Stimulated activated CD8-positive, alpha-beta memory T cell treated with anti-CD3 and anti-CD28 coated beads, Interleukin-4, amount 100 ng/mL, for 24 hours (primary cell): ENCODE results near the gene L3MBTL4.
"Not testable (repeated sequence)": the region's sequence is repeated elsewhere in the genome, so short reads cannot be mapped to it uniquely, and the experiment has no call there.

Experiments used
- DNase-seq: peaks from one replicate; pipeline ENCODE4 v3.0.0-alpha.2; 2020; ENCODE audit warnings: low read depth

The L3MBTL4 gene

DNA sequence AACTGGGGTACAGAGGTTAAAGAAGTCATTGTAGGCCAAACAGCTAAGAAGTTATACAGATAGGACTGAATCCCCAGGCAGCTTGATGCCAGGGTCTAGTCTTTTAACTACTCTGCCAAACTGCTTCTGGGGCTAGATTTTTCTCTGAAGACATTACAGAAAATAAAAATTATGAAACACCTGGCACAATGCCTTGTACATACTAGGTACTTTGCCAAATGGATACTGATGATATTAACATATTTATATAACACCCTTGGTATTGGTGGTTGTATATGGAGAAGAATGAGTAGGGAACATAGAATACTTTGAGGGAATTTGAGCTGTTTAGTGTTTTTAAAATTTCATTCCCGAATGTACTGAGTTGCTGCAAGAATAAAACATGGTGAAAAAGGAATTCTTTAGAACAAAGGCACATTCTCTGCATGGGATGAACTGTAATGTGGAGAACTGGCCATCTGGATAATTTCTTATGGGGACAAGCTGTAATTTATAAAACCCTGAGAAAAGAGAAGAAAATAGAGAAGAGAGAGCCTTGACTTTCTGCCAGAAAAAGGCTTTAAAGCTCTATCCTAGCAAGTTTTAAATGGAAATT lies 308.5 kb downstream of the L3MBTL4 start:
- DNase-seq: no peak

DNA sequence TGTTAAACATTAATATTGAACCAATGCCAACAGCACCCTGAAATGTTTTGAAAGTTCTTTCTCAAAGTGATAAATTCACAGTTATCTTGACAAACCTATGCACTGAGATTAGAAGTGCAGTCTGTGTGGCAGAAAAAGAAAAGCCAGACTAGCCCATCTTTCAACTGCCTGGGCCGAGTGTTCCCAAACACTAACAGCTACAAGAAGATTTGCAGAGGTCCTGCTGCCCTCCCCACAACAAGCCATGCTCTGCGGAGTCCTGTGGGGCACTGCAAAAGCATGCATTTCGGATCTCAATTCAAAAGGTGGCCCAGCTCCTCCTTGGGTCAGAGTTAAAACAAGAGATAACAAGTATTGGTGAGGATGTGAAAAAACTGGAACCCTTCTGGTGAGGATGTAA lies 311.0 kb downstream of the L3MBTL4 start:
- DNase-seq: no peak

DNA sequence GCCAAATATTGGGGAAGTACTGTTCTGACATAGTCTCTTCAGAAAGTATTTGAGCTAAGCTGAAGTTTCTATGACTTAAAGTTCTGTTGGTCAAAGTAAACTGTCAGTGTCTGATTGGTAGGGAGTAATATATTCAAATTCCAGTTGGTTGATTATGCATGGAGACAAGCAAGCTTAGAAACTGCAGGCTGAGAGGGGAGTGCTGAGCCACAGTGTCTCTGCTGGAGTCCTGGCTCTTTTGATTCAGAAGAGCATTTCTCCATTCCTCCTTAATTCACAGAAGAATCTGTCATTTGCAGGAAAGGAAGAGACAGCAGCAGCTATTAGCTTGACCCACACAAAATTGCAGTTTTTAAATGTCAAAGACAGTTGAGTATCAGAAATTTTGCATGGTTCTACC lies 318.0 kb downstream of the L3MBTL4 start:
- no peak for DNase-seq

GRCh38 chr18:6088432-6088831 lies 326.3 kb downstream of the L3MBTL4 start:
- no peak for DNase-seq

DNA sequence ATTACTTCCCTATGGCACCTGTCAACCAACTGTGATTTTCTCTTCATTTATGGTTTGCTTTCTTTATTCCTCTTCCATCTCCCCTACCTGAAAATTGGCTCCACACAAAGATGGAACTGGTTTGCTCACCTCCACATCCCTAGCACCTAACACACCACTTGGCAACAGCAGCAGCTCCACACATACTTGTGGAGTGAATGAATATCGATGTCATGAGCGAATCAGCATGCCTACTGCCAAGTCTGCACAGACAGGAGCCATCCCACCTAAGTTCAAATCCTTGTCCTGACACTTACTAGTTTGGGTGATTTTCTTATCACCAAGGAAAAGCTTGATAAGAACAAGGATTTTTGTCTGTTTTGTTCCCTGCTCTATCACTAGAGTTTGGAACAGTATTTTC lies 328.0 kb downstream of the L3MBTL4 start:
- DNase-seq: no peak

- DNase-seq: no peak
Measured at GRCh38 chr18:6079406-6079805, 335.3 kb downstream of the L3MBTL4 start.

- DNase-seq: no peak
Measured at GRCh38 chr18:6078877-6079276, 335.8 kb downstream of the L3MBTL4 start.

- not testable (repeated sequence) for DNase-seq
Measured at GRCh38 chr18:6072423-6072822, 342.3 kb downstream of the L3MBTL4 start.

GRCh38 chr18:6069539-6069938 lies 345.2 kb downstream of the L3MBTL4 start:
- no peak for DNase-seq

DNA sequence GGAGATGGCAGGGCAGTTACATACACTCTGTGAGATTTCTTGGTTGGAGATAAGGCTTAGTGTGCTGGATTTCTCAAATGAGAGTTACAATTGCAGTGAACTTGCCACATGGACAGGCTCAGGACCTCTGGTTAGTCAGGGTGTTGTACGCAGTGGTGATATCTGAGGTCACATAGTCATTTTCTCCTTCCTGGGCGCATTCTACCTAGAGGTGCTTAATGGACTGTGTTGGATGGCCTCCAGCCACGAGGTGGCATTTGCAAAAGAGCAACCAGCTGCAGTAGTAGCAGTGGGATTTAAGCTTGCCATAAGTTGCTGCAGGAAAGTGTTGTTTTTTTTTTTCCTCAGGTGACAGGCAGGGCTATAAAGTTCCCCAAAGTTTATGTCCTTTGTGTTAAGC lies 345.6 kb downstream of the L3MBTL4 start:
- DNase-seq: no peak

DNA sequence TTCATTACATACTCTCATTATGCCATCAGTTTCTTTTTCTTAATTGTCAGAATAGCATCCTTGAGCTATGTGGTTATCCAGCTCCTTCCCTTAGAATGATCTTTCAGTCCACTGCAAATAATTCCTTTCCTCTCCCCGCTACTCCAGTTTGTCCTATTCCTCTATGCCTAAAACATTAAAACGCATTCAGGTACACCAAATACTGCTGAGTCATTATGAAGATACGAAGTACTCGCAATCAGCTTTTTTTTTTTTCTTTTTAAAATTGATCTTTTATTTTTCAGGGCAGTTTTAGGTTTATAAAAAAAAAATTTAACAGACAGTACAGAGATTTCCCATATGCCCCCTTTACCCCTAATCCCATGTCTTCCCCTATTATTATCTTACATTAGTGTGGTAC lies 354.6 kb downstream of the L3MBTL4 start:
- no peak for DNase-seq

- no peak for DNase-seq
Measured at GRCh38 chr18:6059551-6059950, 355.2 kb downstream of the L3MBTL4 start.

DNA sequence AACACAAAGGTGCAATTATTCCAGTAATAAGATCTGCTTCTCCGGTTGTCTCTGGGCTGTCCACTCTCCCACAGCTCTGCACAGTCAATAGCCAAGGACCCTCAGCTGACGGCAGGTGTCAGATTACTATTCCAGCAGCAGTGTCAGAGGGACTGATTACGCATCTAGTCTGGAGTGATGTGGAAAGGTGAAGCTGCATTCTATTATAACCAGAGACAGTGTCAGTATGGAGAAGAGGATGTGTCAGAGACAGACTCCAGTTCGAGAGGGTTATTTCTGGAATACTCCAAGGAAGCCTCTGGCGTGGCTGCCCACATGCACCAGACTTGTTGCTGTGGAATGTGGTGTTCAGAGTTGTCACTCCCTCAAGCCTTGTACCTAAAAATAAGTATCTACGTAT lies 355.8 kb downstream of the L3MBTL4 start:
- no peak for DNase-seq

DNA sequence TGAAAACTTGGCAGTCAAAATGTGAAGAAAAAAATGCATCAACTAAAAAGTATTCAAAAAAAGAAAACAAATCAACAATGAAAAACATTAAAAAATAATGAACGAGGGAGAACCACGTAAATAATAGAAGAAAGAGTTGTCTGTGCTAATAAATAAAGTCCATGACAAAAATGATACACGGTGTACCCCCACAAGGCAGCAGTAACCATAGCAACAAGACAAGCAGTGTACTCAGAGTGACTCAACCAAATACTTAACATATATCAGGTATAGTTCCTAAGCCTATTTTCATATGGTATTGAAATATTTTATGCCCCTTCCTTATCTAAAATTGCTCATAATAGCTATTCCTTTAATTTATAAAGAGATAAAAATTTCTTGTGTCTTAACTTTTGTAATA lies 357.1 kb downstream of the L3MBTL4 start:
- no peak for DNase-seq

GRCh38 chr18:6056171-6056910 lies 358.4 kb downstream of the L3MBTL4 start:
- no peak for DNase-seq

DNA sequence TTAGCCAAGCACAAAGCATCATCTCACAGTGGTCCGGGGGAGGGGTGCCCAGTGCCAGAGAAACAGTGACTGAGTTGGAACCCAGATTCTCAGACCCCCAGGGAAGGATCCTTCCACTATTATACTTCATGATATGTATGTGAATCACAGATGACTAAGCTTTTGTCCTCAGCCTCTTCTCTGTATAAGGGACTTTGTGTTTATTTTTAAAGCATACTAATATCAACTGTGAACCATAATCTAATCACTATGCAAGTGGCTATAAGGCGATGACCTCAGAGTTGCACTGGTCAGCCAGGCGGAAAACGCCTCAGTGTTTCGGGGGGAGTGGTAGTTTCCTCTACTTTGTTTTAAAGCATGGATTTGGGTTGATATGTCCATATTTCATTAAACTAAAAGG lies 359.0 kb downstream of the L3MBTL4 start:
- no peak for DNase-seq

DNA sequence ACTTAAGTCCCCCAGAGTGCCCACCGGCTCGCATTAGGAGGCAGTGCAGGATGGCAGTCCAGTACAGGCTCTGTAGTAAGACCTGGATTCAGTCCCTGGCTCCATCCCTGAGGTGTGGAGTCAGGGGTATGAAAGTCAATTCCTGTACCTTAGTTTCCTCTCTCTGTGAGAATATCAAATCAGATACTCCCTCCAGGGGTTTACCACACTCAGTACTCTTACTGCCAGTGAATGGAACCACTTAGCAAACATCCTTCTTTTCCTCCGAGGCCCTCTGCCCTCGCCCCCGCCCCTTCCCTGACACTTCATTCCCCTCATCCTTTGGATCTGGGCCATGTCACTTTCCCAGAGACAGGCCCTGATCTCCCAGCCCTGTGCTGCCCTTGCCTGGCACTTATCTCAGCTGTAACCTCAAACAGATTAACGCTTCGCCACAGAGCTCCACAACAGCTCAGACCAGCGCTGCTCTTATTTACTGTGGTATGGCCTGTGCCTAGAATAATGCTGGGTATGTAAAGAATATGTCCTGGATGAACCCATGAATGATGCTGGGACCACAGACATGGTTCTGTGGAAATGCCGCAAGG lies 360.4 kb downstream of the L3MBTL4 start:
- no peak for DNase-seq

GRCh38 chr18:6052449-6052913 lies 362.2 kb downstream of the L3MBTL4 start:
- no peak for DNase-seq

DNA sequence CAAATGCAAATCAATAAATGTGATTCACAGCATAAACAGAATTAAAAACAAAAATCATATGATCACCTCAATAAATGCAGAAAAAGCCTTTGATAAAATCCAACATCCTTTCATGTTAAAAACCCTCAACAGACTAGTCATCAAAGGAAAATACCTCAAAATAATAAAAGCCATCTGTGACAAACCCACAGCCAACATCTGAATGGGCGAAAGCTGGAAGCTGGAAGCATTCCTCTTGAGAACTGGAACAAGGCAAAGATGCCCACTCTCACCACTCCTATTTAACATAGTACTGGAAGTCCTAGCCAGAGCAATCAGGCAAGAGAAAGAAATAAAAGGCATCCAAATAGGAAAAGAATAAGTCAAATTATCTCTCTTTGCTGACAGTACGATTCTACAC lies 367.1 kb downstream of the L3MBTL4 start:
- DNase-seq: not testable (repeated sequence)

DNA sequence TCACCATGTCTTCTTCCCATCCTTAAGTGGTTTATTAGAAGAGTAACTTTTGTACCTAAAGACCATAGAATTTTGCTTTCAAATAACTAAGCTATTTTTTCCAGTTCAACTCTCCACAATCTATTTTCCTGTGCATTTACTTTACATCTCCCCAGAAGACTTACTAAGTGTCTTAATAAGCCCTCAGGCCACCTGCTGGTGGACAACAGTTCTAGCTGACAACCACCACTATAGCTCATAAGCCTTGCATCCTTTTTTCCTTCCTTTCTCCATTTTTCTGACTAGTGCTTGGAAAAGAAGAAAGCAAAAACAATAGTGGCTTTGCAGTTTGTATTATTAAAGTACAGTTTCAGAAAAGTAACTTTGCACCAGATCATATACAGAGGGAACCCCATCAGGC lies 369.9 kb downstream of the L3MBTL4 start:
- DNase-seq: no peak

DNA sequence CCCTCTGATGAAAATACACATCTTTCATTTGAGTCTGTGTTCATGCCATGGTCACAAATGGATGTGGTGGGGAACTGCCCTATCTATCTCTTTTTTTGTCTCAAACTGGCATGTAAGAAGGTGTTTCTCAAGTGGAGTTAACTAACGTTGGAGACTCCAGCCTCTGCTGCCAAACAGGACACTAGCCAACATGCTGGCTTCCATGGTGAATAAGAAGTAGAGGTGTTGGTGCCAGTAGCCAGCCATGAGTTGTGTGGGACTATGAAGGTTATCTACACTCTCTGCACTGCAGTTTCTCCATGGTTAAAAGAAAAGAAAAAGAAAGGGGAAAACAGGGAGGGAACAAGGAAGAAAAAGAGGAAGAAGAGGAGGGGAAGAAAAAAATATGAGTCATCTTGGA lies 370.4 kb downstream of the L3MBTL4 start:
- DNase-seq: no peak

DNA sequence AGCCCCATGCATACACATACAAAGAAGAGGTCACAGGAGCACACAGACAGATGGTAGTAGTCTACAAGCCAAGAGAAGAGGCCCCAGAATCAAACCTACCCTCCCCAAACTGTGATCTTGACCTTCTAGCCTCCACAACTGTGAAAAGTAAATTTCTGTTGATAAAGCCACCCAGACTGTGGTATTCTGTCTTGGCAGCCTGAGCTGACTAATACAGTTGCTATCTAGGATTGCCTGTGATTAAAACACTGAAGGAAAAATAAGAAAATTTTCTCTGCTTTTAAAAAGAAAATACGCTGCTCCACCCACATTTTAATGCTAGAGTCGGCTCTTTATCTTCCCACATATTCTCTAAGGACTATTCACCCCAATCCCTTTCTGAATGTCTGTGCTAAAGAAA lies 375.7 kb downstream of the L3MBTL4 start:
- no peak for DNase-seq

- no peak for DNase-seq
Measured at GRCh38 chr18:6031442-6031841, 383.3 kb downstream of the L3MBTL4 start.

- no peak for DNase-seq
Measured at GRCh38 chr18:6031002-6031401, 383.7 kb downstream of the L3MBTL4 start.
